WTC11 (cell line): ENCODE results near the gene HECTD4.

Experiments used
- FOXK1 ChIP-seq: sonication (generic); formaldehyde crosslinking; IDR thresholded peaks from 2 replicates; pipeline ENCODE4 v1.8.0; 2022; ENCODE audit warnings: mild to moderate bottlenecking, moderate library complexity, missing genetic modification reagents
- FOXP1 ChIP-seq: sonication (generic); formaldehyde crosslinking; IDR thresholded peaks from 2 replicates; pipeline ENCODE4 v1.8.0; 2022; ENCODE audit warnings: missing genetic modification reagents, mild to moderate bottlenecking, moderate library complexity, borderline replicate concordance
- TCF7 ChIP-seq: sonication (generic); formaldehyde crosslinking; IDR thresholded peaks from 2 replicates; pipeline ENCODE4 v1.8.0; 2022; ENCODE audit warnings: mild to moderate bottlenecking, low read depth, missing genetic modification reagents, moderate library complexity
- ZNF219 ChIP-seq: sonication (generic); formaldehyde crosslinking; IDR thresholded peaks from 2 replicates; pipeline ENCODE4 v1.8.0; 2023; ENCODE audit warnings: missing genetic modification reagents, mild to moderate bottlenecking, borderline replicate concordance
- TF ChIP-seq, protein P1 (sequence below): fragments of 200-600 bp; IDR thresholded peaks from 2 replicates; pipeline ENCODE4 v1.8.0; 2022; ENCODE audit warnings: antibody characterized with exemption
- TF ChIP-seq, protein P2 (sequence below): sonication (generic); formaldehyde crosslinking; IDR thresholded peaks from 2 replicates; pipeline ENCODE4 v1.8.0; 2022; ENCODE audit warnings: mild to moderate bottlenecking, missing genetic modification reagents

DNA sequence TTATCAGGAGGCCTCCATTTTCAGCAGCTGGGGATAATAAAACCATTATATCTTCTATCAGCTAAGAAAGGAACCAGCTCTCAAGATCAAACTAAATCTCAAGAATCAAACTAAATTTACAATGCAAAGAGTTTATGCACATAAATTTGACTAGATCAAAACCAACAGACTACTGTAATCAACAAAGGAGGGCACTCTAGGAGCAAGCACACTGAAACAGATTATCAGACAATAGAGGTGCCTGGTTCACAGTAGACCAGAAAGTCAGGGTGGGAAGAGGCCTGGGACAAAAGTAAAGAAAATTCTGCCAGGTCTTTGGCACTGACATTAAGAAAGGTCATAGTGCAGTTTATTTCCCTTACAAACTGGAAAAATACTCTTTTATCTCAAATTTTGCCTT, 61.0 kb downstream of the HECTD4 start:
- TF ChIP-seq, protein P1, sequence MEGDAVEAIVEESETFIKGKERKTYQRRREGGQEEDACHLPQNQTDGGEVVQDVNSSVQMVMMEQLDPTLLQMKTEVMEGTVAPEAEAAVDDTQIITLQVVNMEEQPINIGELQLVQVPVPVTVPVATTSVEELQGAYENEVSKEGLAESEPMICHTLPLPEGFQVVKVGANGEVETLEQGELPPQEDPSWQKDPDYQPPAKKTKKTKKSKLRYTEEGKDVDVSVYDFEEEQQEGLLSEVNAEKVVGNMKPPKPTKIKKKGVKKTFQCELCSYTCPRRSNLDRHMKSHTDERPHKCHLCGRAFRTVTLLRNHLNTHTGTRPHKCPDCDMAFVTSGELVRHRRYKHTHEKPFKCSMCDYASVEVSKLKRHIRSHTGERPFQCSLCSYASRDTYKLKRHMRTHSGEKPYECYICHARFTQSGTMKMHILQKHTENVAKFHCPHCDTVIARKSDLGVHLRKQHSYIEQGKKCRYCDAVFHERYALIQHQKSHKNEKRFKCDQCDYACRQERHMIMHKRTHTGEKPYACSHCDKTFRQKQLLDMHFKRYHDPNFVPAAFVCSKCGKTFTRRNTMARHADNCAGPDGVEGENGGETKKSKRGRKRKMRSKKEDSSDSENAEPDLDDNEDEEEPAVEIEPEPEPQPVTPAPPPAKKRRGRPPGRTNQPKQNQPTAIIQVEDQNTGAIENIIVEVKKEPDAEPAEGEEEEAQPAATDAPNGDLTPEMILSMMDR, result no peak
- TF ChIP-seq FOXP1 (CRISPR knock-in tag) (no peak), TCF7 (CRISPR knock-in tag) (no peak), ZNF219 (CRISPR knock-in tag) (no peak), FOXK1 (no peak)
- TF ChIP-seq, protein P2, sequence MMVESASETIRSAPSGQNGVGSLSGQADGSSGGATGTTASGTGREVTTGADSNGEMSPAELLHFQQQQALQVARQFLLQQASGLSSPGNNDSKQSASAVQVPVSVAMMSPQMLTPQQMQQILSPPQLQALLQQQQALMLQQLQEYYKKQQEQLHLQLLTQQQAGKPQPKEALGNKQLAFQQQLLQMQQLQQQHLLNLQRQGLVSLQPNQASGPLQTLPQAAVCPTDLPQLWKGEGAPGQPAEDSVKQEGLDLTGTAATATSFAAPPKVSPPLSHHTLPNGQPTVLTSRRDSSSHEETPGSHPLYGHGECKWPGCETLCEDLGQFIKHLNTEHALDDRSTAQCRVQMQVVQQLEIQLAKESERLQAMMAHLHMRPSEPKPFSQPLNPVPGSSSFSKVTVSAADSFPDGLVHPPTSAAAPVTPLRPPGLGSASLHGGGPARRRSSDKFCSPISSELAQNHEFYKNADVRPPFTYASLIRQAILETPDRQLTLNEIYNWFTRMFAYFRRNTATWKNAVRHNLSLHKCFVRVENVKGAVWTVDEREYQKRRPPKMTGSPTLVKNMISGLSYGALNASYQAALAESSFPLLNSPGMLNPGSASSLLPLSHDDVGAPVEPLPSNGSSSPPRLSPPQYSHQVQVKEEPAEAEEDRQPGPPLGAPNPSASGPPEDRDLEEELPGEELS (CRISPR knock-in tag), result no peak
